Measurements from ENCODE around the gene OR1A2. TPM values are rescaled to one million over a fixed set of nuclear protein-coding genes. Genes with fewer than 3 reads are reported as not detected.

OR1A2 gene
- not detected in 2 replicates for polyA plus RNA-seq (2011; rRNA removed)
- polyA minus RNA-seq (2011; rRNA and poly(A)+ RNA removed), result not detected in 2 replicates

- CTCF ChIA-PET, result no interaction called here
- POLR2A ChIA-PET, result no interaction called here
These were observed at the start of gene OR1A2 for GRCh38 chr17:3197219-3197618. TSS of gene OR1A2 (plus strand) at chr17:3197519. CDS start at chr17:3197519, 0 bp downstream.

GRCh38 chr17:3157218-3157617 lies 40.1 kb upstream of the OR1A2 start:
- no peaks in the 10 kb centered on the region for H3K36me3 ChIP-seq (ENCODE audit: control insufficient read depth, insufficient read depth, low read length)
- ChIA-PET CTCF (no interaction called here), POLR2A (no interaction called here)
- TF ChIP-seq CTCF (IDR thresholded peaks at IDR 0.05; ENCODE audit: insufficient read depth, low read depth, low read length), result no peak
- no peak overlapping the region for H3K4me3 ChIP-seq (ENCODE audit: low read depth, low read length)
- no peaks in the 10 kb centered on the region for H3K27me3 ChIP-seq (ENCODE audit: control insufficient read depth, insufficient read depth, low read length)
- no peak for DNase-seq (ENCODE audit: low read depth)

More at GRCh38 chr17:3197219-3197618, at the start of gene OR1A2:
- no peak for TF ChIP-seq CTCF (IDR thresholded peaks at IDR 0.05; ENCODE audit: insufficient read depth, low read depth, low read length)
- Histone ChIP-seq H3K36me3 (ENCODE audit: control insufficient read depth, insufficient read depth, low read length) (no peaks in the 10 kb centered on the region), H3K27me3 (ENCODE audit: control insufficient read depth, insufficient read depth, low read length) (no peaks in the 10 kb centered on the region), H3K4me3 (ENCODE audit: low read depth, low read length) (no peak within 1 kb of the TSS)
- no peak for DNase-seq (ENCODE audit: low read depth)

- DNase-seq (ENCODE audit: low read depth), result no peak
These were observed 29.7 kb upstream of the OR1A2 start for GRCh38 chr17:3167574-3167973.

GRCh38 chr17:3189961-3190360 lies 7.4 kb upstream of the OR1A2 start:
- Histone ChIP-seq H3K27me3 (ENCODE audit: control insufficient read depth, insufficient read depth, low read length) (no peaks in the 10 kb centered on the region), H3K36me3 (ENCODE audit: control insufficient read depth, insufficient read depth, low read length) (no peaks in the 10 kb centered on the region), H3K4me3 (ENCODE audit: low read depth, low read length) (no peak overlapping the region)
- ChIA-PET POLR2A (no interaction called here), CTCF (no interaction called here)
- no peak for DNase-seq (ENCODE audit: low read depth)
- no peak for TF ChIP-seq CTCF (IDR thresholded peaks at IDR 0.05; ENCODE audit: insufficient read depth, low read depth, low read length)

More at GRCh38 chr17:3167574-3167973, 29.7 kb upstream of the OR1A2 start:
- H3K4me3 ChIP-seq (ENCODE audit: low read depth, low read length), result no peak overlapping the region
- no peaks in the 10 kb centered on the region for H3K36me3 ChIP-seq (ENCODE audit: control insufficient read depth, insufficient read depth, low read length)
- CTCF ChIA-PET, result interaction anchor here (1.0 kb wide), 1 partner anchor 9 kb away, joined by 3 read pairs; no protein-coding TSS in a partner anchor
- TF ChIP-seq CTCF (IDR thresholded peaks at IDR 0.05; ENCODE audit: insufficient read depth, low read depth, low read length), result no peak
- POLR2A ChIA-PET, result no interaction called here
- H3K27me3 ChIP-seq (ENCODE audit: control insufficient read depth, insufficient read depth, low read length), result no peaks in the 10 kb centered on the region

- TF ChIP-seq CTCF (IDR thresholded peaks at IDR 0.05; ENCODE audit: insufficient read depth, low read depth, low read length), result no peak
- Histone ChIP-seq H3K4me3 (ENCODE audit: low read depth, low read length) (no peak within 1 kb of the TSS), H3K27me3 (ENCODE audit: control insufficient read depth, insufficient read depth, low read length) (no peaks in the 10 kb centered on the region), H3K36me3 (ENCODE audit: control insufficient read depth, insufficient read depth, low read length) (no peaks in the 10 kb centered on the region)
- DNase-seq (ENCODE audit: low read depth), result no peak
- ChIA-PET CTCF (no interaction called here), POLR2A (no interaction called here)
These were observed 10.0 kb downstream of the OR1A2 start, which contains the start of gene OR1A1 for GRCh38 chr17:3207367-3207766. TSS of gene OR1A1 (plus strand) at chr17:3207667. CDS start at chr17:3215621, 7,954 bp downstream.
